HepG2 (cell line): ENCODE data around the gene HEY2. TPM values are rescaled to one million over a fixed set of nuclear protein-coding genes. Genes with fewer than 3 reads are reported as not detected.

ENCODE experiments used
- CBX1 ChIP-seq: IDR thresholded peaks from one replicate; pipeline ENCODE4 v1.6.1; 2016; ENCODE audit warnings: antibody characterized with exemption, low read depth
- DMTF1 ChIP-seq: sonication (generic); formaldehyde crosslinking; IDR thresholded peaks from 2 replicates; pipeline ENCODE4 v1.4.0; 2020; ENCODE audit warnings: mild to moderate bottlenecking, missing genetic modification reagents
- FOXO1 ChIP-seq: sonication (generic); formaldehyde crosslinking; IDR thresholded peaks from 2 replicates; pipeline ENCODE4 v1.4.0; 2020; ENCODE audit warnings: missing genetic modification reagents
- HHEX ChIP-seq: IDR thresholded peaks from 2 replicates; pipeline ENCODE4 v1.6.1; 2016; ENCODE audit warnings: control low read depth
- HMG20A ChIP-seq: IDR thresholded peaks from 2 replicates; pipeline ENCODE4 v1.6.1; 2016; ENCODE audit warnings: borderline replicate concordance
- HOXA3 ChIP-seq: sonication (generic); formaldehyde crosslinking; IDR thresholded peaks from 2 replicates; pipeline ENCODE4 v1.5.0; 2020; ENCODE audit warnings: missing genetic modification reagents
- ISX ChIP-seq: sonication (generic); formaldehyde crosslinking; conservative IDR thresholded peaks from 2 replicates; pipeline ENCODE4 v1.5.0; 2020; ENCODE audit warnings: missing genetic modification reagents
- PHF20 ChIP-seq: sonication (generic); formaldehyde crosslinking; IDR thresholded peaks from 2 replicates; pipeline ENCODE4 v1.5.0; 2020; ENCODE audit warnings: mild to moderate bottlenecking, missing genetic modification reagents
- PRMT3 ChIP-seq: sonication (generic); formaldehyde crosslinking; IDR thresholded peaks from 2 replicates; pipeline ENCODE4 v1.8.1; 2022; ENCODE audit warnings: low read depth, mild to moderate bottlenecking, moderate library complexity, missing genetic modification reagents, borderline replicate concordance
- SKIL ChIP-seq: sonication (generic); formaldehyde crosslinking; IDR thresholded peaks from 2 replicates; pipeline ENCODE4 v1.8.0; 2022; ENCODE audit warnings: missing genetic modification reagents, mild to moderate bottlenecking, moderate library complexity, borderline replicate concordance
- SMARCE1 ChIP-seq: fragments of 450-650 bp; IDR thresholded peaks from 2 replicates; pipeline ENCODE4 v1.6.1; 2017; ENCODE audit warnings: borderline replicate concordance
- SRF ChIP-seq: IDR thresholded peaks from 2 replicates; pipeline ENCODE4 v1.6.1; 2011; ENCODE audit warnings: mild to moderate bottlenecking, low read depth, low read length, moderate library complexity
- TBL1XR1 ChIP-seq: fragments of 150-350 bp; IDR thresholded peaks from 2 replicates; pipeline ENCODE4 v1.6.1; 2014; ENCODE audit warnings: borderline replicate concordance, low read length; ENCODE audit not compliant: partially characterized antibody
- TCF12 ChIP-seq, 2 experiments: fragments of 450-650 bp in 1 of 2; sonication (generic) in 1 of 2; formaldehyde crosslinking in 1 of 2; IDR thresholded peaks; 2 replicates each; pipeline versions ENCODE4 v1.6.1 to v1.8.0; 2017 to 2022; ENCODE audit warnings: antibody characterized with exemption in 1 of 2, mild to moderate bottlenecking in 1 of 2, missing genetic modification reagents in 1 of 2, moderate library complexity in 1 of 2
- XRCC5 ChIP-seq: fragments of 200-400 bp; formaldehyde crosslinking; optimal IDR thresholded peaks from 2 replicates; pipeline ENCODE3; 2017; ENCODE audit warnings: mild to moderate bottlenecking, low read length
- ZNF451 ChIP-seq: sonication (generic); formaldehyde crosslinking; IDR thresholded peaks from 2 replicates; pipeline ENCODE4 v1.5.0; 2020; ENCODE audit warnings: mild to moderate bottlenecking, missing genetic modification reagents
- ZNF550 ChIP-seq: sonication (generic); formaldehyde crosslinking; IDR thresholded peaks from 2 replicates; pipeline ENCODE4 v1.4.0; 2020; ENCODE audit warnings: mild to moderate bottlenecking, missing genetic modification reagents, borderline replicate concordance
- ZNF567 ChIP-seq: sonication (generic); formaldehyde crosslinking; IDR thresholded peaks from 2 replicates; pipeline ENCODE4 v1.8.1; 2023; ENCODE audit warnings: mild to moderate bottlenecking, missing genetic modification reagents, borderline replicate concordance
- ZNF709 ChIP-seq: sonication (generic); formaldehyde crosslinking; IDR thresholded peaks from 2 replicates; pipeline ENCODE4 v1.5.0; 2020; ENCODE audit warnings: mild to moderate bottlenecking, missing genetic modification reagents
- ZNF75D ChIP-seq: sonication (generic); formaldehyde crosslinking; IDR thresholded peaks from 2 replicates; pipeline ENCODE4 v1.8.1; 2023; ENCODE audit warnings: missing genetic modification reagents, mild to moderate bottlenecking, borderline replicate concordance
- ZNF784 ChIP-seq: sonication (generic); formaldehyde crosslinking; IDR thresholded peaks from 2 replicates; pipeline ENCODE4 v1.5.1; 2020; ENCODE audit warnings: missing genetic modification reagents, mild to moderate bottlenecking, borderline replicate concordance
- polyA plus RNA-seq, 8 experiments: library from polyadenylated mRNA; depleted of rRNA in 3 of 8; stranded (reverse) in 7 of 8; unstranded in 1 of 8; fragments of >200 nt; fragmentation: Illumina TruSeq in 4 of 8; extraction: Trizol in 4 of 8; gene quantifications; 2 replicates each; pipeline versions ENCODE4 v1.2.1 to v1.2.3, GENCODE V29; 2011 to 2016; ENCODE audit warnings: low read depth in 4 of 8, missing spikeins in 1 of 8, mixed read lengths in 1 of 8; ENCODE audit not compliant: insufficient read depth in 1 of 8
- total RNA-seq, 5 experiments: library from RNA; depleted of rRNA; stranded (reverse); fragments of >200 nt; fragmentation: Illumina TruSeq; extraction: Trizol; gene quantifications; 2 replicates each; pipeline ENCODE4 v1.2.3, GENCODE V29; 2016; ENCODE audit warnings: low read depth in 1 of 5
- TF ChIP-seq, protein P1 (sequence below), 2 experiments: sonication (generic) in 1 of 2; formaldehyde crosslinking in 1 of 2; IDR thresholded peaks; 2 replicates each; pipeline versions ENCODE4 v1.5.1 to v1.6.1; 2011 to 2020; ENCODE audit warnings: borderline replicate concordance in 1 of 2, low read depth in 1 of 2, low read length in 1 of 2, mild to moderate bottlenecking in 1 of 2, missing genetic modification reagents in 1 of 2, moderate library complexity in 1 of 2

HEY2 gene
- total and polyA plus RNA-seq, 2 of the 13 experiments (the other 11 are each of a cell fraction or from before 2014, with no cell fraction given), result 0.04 TPM

DNA sequence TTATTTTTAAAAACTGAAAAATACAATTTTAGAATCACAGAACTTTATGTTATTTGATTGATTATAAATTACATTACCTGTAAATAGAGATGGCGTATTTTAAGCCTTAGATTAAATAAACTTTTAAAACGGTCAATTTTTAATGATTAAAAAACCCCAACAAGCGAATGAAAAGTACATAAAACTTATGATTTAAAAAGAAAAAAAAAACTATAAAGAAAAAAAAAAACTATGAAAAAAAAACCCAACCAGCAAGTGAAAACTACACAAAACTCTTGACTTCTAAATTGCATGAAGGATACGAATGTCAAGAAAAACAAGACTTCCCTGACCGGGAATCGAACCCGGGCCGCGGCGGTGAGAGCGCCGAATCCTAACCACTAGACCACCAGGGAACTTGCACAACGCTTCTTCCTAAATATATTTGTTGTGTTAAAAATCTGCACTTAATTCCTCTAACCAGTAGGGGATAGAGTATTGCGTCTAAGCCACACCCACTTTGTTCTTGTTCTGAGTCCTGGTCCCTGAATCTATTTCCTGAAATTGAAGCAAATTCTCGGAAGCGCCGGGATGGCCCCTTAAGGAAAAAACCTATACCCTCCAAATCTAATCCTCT, 30.6 kb downstream of the HEY2 start (continued):
- TF ChIP-seq PHF20 (CRISPR knock-in tag) (0 out of 2 replicates have a peak, but pooled peaks have one; percentile 29), ZNF709 (no peak), CBX1 (no peak), ZNF550 (CRISPR knock-in tag) (no peak), ZNF451 (CRISPR knock-in tag) (peak; percentile 19; the same call in 1 of the 2 replicates), ZNF784 (CRISPR knock-in tag) (no peak), TCF12 (IDR thresholded peaks at IDR 0.05) (no peak), TCF12 (CRISPR knock-in tag; IDR thresholded peaks at IDR 0.05) (0 out of 2 replicates have a peak, but pooled peaks have one; percentile 7), SRF (no peak), SKIL (CRISPR knock-in tag) (no peak), ZNF567 (CRISPR knock-in tag) (no peak), ZNF75D (no peak), TBL1XR1 (peak; percentile 80), DMTF1 (CRISPR knock-in tag) (no peak), XRCC5 (no peak), HHEX (CRISPR knock-in tag) (no peak), FOXO1 (CRISPR knock-in tag) (0 out of 2 replicates have a peak, but pooled peaks have one; percentile 19), HOXA3 (CRISPR knock-in tag) (peak; percentile 72), SMARCE1 (no peak), HMG20A (CRISPR knock-in tag) (peak; percentile 47; the same call in 1 of the 2 replicates), PRMT3 (CRISPR knock-in tag) (no peak), ISX (CRISPR knock-in tag) (0 out of 2 replicates have a peak, but pooled peaks have one; percentile 21)
- TF ChIP-seq, protein P1, sequence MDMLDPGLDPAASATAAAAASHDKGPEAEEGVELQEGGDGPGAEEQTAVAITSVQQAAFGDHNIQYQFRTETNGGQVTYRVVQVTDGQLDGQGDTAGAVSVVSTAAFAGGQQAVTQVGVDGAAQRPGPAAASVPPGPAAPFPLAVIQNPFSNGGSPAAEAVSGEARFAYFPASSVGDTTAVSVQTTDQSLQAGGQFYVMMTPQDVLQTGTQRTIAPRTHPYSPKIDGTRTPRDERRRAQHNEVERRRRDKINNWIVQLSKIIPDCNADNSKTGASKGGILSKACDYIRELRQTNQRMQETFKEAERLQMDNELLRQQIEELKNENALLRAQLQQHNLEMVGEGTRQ (IDR thresholded peaks at IDR 0.05; ENCODE audit: low read depth, low read length), result no peak
- TF ChIP-seq, protein P1 (CRISPR knock-in tag; IDR thresholded peaks at IDR 0.05; ENCODE audit: borderline replicate concordance), result no peak
